GM18951 (cell line): Measurements from ENCODE around the gene GABPB1.

ENCODE experiments used
- POLR2A ChIP-seq: IDR thresholded peaks from 4 replicates; pipeline ENCODE4 v1.6.1; 2011; ENCODE audit warnings: mild to moderate bottlenecking; ENCODE audit not compliant: insufficient read length, insufficient read depth; ENCODE audit errors: extremely low read depth
- in situ Hi-C: fragments of 300-500 bp; cut with MboI; formaldehyde crosslinking; loops from one replicate; pipeline ENCODE4 v1.12.0; 2022; ENCODE audit warnings: low sequenced_read_pairs, mixed read lengths, inconsistent platforms; ENCODE audit not compliant: unreplicated experiment

The GABPB1 gene

DNA sequence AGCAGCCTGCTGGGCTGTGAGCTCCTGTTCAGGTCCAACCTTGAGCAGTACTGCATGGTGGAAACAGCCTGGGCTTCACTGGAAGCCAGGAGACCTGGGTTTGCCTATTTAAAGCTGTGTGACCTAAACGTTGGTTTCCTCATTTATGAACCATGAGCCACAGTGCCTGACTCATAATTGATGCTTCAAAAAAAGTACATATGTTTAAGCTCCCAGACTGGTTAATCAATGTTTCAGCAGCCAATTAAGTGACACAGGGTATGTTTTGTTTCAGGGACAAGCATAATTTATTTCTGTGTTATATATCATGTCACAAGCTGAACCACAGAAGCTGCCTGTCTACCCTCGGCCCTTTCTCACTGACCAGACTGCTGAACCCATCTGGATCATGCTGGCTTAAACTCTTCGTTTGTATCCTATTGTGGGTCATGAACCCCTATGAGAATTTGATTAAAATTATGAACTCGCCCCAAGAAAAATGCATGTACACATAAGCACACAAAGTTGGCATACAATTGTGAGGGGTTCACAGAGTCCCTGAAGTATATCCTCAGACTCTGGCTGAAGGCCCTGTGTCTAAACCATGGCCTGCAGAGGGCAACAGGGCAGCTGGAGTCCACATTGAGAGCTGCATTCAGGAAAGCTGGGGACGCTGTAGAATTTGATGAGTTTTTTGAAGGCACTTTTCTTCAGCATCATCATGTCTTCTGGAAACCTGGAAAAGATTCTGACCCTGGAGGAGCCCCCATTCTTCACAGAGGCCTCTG lies 113.1 kb downstream of the GABPB1 start:
- in situ Hi-C loops = no loop called here
- TF ChIP-seq POLR2A = no peak

DNA sequence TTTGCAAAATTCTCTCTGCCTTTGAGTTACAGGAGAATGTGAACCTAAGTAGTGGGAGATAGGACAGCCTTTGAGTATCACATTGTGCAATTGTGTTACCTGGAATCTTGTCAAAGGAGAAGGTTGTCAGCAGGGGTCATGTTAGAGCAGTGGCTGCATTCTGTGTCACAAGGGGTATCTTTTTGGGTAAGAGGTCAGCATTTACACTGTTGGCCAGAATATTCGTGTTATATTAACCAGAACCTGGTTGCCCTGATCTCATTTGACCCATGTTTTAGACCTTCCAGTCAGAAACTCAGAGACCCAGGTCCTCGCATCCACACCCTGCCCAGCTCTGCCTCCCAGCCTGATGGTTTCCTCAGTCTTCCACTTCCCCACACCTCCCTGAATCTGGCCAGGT lies 116.7 kb downstream of the GABPB1 start:
- in situ Hi-C loops = no loop called here
- no peak for TF ChIP-seq POLR2A

- in situ Hi-C loops = no loop called here
- TF ChIP-seq POLR2A = no peak
Observed at GRCh38 chr15:50236433-50236832, 118.6 kb downstream of the GABPB1 start.

GRCh38 chr15:50235794-50236193 lies 119.2 kb downstream of the GABPB1 start:
- no peak for TF ChIP-seq POLR2A
- in situ Hi-C loops = no loop called here

- no peak for TF ChIP-seq POLR2A
- in situ Hi-C loops = no loop called here
Observed at GRCh38 chr15:50234764-50235163, 120.2 kb downstream of the GABPB1 start.

DNA sequence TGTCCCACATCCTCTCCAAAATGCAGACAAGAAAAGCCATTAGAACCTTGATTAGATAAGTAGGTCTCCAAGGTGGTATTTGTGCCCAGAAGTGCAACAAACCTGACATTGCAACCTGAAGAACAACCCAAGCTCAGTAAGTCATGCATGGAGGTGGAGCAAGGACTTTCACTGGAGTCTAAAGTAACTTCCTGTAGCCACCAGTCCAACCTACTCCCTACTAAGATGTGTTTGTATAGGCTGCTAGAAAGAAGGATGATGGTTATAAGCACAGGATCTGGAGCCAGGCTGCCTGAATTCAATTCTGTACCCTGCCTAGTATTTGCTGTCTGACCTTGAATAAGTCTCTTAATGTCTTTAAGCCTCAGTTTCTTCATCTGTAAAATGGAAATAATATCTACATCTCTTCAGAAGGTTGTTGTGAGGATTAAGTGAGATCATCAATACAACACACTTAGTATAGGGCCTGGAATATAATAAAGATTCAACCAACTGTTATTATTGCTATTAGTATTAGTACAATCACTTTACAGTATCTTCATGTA lies 121.7 kb downstream of the GABPB1 start:
- TF ChIP-seq POLR2A = no peak
- in situ Hi-C loops = no loop called here

DNA sequence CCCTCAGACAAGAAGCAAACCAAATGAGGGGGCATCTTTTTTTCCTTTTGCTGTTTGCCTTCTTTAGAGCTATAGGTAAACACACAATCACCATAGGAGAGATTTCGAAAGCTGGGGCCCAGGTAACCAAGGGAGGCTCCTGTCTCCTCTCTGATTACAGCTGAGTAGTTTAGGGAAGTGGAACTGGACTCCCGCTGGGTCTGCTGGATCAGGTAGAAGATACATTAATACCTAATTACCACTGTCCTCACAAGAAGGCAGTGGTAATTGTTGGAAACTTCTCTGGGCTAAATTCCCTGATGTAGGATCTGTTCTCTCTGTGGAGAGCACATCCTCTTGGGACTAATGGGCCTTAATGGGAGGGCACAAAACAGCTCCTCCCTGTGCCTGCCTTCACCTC lies 122.2 kb downstream of the GABPB1 start:
- no peak for TF ChIP-seq POLR2A
- in situ Hi-C loops = no loop called here

- in situ Hi-C loops = no loop called here
Observed at GRCh38 chr15:50231761-50232160, 123.2 kb downstream of the GABPB1 start.

GRCh38 chr15:50229336-50229735 lies 125.7 kb downstream of the GABPB1 start:
- in situ Hi-C loops = no loop called here

More at GRCh38 chr15:50231761-50232160, 123.2 kb downstream of the GABPB1 start:
- TF ChIP-seq POLR2A = no peak

DNA sequence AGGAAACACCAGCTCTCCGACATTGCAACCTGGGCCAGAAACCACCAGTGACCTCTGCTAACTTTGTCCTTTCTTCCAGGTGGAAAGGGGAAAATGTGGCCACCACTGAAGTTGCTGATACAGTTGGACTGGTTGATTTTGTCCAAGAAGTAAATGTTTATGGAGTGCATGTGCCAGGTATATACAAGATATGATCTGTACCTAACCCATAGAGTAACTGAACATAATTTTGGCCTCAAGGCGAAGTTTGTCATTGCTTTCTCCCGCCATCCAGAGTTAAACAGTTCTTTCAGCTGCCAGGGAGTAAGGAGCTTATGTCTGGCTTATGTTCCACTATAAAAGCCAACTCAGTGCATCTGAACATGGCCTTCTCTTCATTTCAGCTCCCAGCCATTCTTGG lies 126.1 kb downstream of the GABPB1 start:
- in situ Hi-C loops = no loop called here
- TF ChIP-seq POLR2A = no peak

More at GRCh38 chr15:50229336-50229735, 125.7 kb downstream of the GABPB1 start:
- TF ChIP-seq POLR2A = no peak

DNA sequence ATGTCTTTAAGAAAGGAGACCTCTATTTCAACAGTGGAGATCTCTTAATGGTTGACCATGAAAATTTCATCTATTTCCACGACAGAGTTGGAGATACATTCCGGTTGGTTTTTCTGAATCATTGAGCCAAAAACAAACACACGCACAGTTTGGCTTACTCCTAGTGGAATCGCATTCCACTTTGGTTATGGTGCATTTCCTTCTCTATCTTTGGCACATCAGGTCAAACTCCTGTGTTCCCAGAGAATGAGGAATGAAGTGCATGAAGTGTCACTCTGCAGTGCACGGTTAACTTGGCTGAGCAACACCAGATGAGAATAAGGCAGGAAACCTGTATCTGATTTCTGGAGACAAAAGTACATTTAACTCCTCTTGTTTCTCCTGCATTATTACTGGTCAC lies 127.9 kb downstream of the GABPB1 start:
- in situ Hi-C loops = no loop called here

DNA sequence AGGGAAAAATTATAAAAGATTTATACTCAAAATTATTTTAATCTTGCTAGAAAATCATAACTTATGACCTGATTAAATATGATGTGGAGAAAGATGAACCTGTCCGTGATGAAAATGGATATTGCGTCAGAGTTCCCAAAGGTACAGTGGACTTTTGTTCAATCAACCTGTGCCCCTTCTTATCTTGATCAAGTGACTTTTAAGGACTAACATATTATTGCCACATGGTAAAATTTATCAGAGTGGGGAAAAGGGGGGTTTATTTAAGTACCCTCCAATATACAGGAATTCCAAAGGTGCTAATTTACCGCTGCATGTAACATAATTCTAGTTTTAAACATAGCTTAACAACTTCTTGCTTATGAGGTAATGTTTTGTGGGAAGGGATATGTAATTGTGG lies 129.1 kb downstream of the GABPB1 start:
- in situ Hi-C loops = no loop called here
- TF ChIP-seq POLR2A = no peak

More for the DNA sequence above, 127.9 kb downstream of the GABPB1 start:
- TF ChIP-seq POLR2A = no peak
